ENCODE results near the gene CPHXL2.

The CPHXL2 gene

GRCh38 chr16:75635036-75635435 is 41.8 kb downstream of the CPHXL2 start:
- no peaks in the 10 kb centered on the region for H3K9me3 ChIP-seq (ENCODE audit: insufficient read depth, low read depth, low read length)
- H3K36me3 ChIP-seq (ENCODE audit: insufficient read depth, low read depth, low read length), result peaks cover 96% of the 10 kb centered on the region
- no peaks in the 10 kb centered on the region for H3K27me3 ChIP-seq (ENCODE audit: insufficient read depth, low read length)
- H3K4me1 ChIP-seq (ENCODE audit: insufficient read depth, low read length), result no peaks in the 10 kb centered on the region
- no peak overlapping the region for H3K4me3 ChIP-seq (ENCODE audit: low read length)
- H3K27ac ChIP-seq (ENCODE audit: low read length), result no peak overlapping the region
- no peak overlapping the region for H3K9ac ChIP-seq (ENCODE audit: low read depth, low read length)

GRCh38 chr16:75632857-75633256 is 44.0 kb downstream of the CPHXL2 start:
- no peaks in the 10 kb centered on the region for H3K4me1 ChIP-seq (ENCODE audit: insufficient read depth, low read length)
- no peak overlapping the region for H3K27ac ChIP-seq (ENCODE audit: low read length)
- H3K27me3 ChIP-seq (ENCODE audit: insufficient read depth, low read length), result no peaks in the 10 kb centered on the region
- H3K4me3 ChIP-seq (ENCODE audit: low read length), result no peak overlapping the region
- H3K9me3 ChIP-seq (ENCODE audit: insufficient read depth, low read depth, low read length), result no peaks in the 10 kb centered on the region
- H3K36me3 ChIP-seq (ENCODE audit: insufficient read depth, low read depth, low read length), result peaks cover 98% of the 10 kb centered on the region
- H3K9ac ChIP-seq (ENCODE audit: low read depth, low read length), result no peak overlapping the region

GRCh38 chr16:75630052-75630451 is 46.8 kb downstream of the CPHXL2 start:
- no peak overlapping the region for H3K27ac ChIP-seq (ENCODE audit: low read length)
- no peaks in the 10 kb centered on the region for H3K9me3 ChIP-seq (ENCODE audit: insufficient read depth, low read depth, low read length)
- H3K4me1 ChIP-seq (ENCODE audit: insufficient read depth, low read length), result no peaks in the 10 kb centered on the region
- peaks cover 95% of the 10 kb centered on the region for H3K36me3 ChIP-seq (ENCODE audit: insufficient read depth, low read depth, low read length)
- no peak overlapping the region for H3K4me3 ChIP-seq (ENCODE audit: low read length)
- no peak overlapping the region for H3K9ac ChIP-seq (ENCODE audit: low read depth, low read length)
- no peaks in the 10 kb centered on the region for H3K27me3 ChIP-seq (ENCODE audit: insufficient read depth, low read length)

- no peaks in the 10 kb centered on the region for H3K27me3 ChIP-seq (ENCODE audit: insufficient read depth, low read length)
- no peaks in the 10 kb centered on the region for H3K9me3 ChIP-seq (ENCODE audit: insufficient read depth, low read depth, low read length)
- no peak overlapping the region for H3K27ac ChIP-seq (ENCODE audit: low read length)
- no peak overlapping the region for H3K4me3 ChIP-seq (ENCODE audit: low read length)
- H3K36me3 ChIP-seq (ENCODE audit: insufficient read depth, low read depth, low read length), result peaks cover 86% of the 10 kb centered on the region
- H3K9ac ChIP-seq (ENCODE audit: low read depth, low read length), result no peak overlapping the region
- H3K4me1 ChIP-seq (ENCODE audit: insufficient read depth, low read length), result no peaks in the 10 kb centered on the region
Observed at GRCh38 chr16:75629132-75629531, 47.7 kb downstream of the CPHXL2 start.

GRCh38 chr16:75628351-75628750 is 48.5 kb downstream of the CPHXL2 start:
- H3K27me3 ChIP-seq (ENCODE audit: insufficient read depth, low read length), result no peaks in the 10 kb centered on the region
- no peak overlapping the region for H3K27ac ChIP-seq (ENCODE audit: low read length)

GRCh38 chr16:75627851-75628250 is 49.0 kb downstream of the CPHXL2 start:
- Histone ChIP-seq H3K4me3 (ENCODE audit: low read length) (no peak overlapping the region), H3K9me3 (ENCODE audit: insufficient read depth, low read depth, low read length) (no peaks in the 10 kb centered on the region), H3K36me3 (ENCODE audit: insufficient read depth, low read depth, low read length) (peaks cover 73% of the 10 kb centered on the region), H3K27me3 (ENCODE audit: insufficient read depth, low read length) (no peaks in the 10 kb centered on the region), H3K27ac (ENCODE audit: low read length) (no peak overlapping the region), H3K4me1 (ENCODE audit: insufficient read depth, low read length) (no peaks in the 10 kb centered on the region), H3K9ac (ENCODE audit: low read depth, low read length) (no peak overlapping the region)

More at GRCh38 chr16:75628351-75628750, 48.5 kb downstream of the CPHXL2 start:
- no peaks in the 10 kb centered on the region for H3K9me3 ChIP-seq (ENCODE audit: insufficient read depth, low read depth, low read length)
- H3K36me3 ChIP-seq (ENCODE audit: insufficient read depth, low read depth, low read length), result peaks cover 78% of the 10 kb centered on the region
- H3K4me1 ChIP-seq (ENCODE audit: insufficient read depth, low read length), result no peaks in the 10 kb centered on the region
- no peak overlapping the region for H3K9ac ChIP-seq (ENCODE audit: low read depth, low read length)
- no peak overlapping the region for H3K4me3 ChIP-seq (ENCODE audit: low read length)

- H3K9me3 ChIP-seq (ENCODE audit: insufficient read depth, low read depth, low read length), result no peaks in the 10 kb centered on the region
- H3K4me3 ChIP-seq (ENCODE audit: low read length), result no peak overlapping the region
- peaks cover 65% of the 10 kb centered on the region for H3K36me3 ChIP-seq (ENCODE audit: insufficient read depth, low read depth, low read length)
- H3K4me1 ChIP-seq (ENCODE audit: insufficient read depth, low read length), result no peaks in the 10 kb centered on the region
- H3K27me3 ChIP-seq (ENCODE audit: insufficient read depth, low read length), result no peaks in the 10 kb centered on the region
- H3K9ac ChIP-seq (ENCODE audit: low read depth, low read length), result no peak overlapping the region
- no peak overlapping the region for H3K27ac ChIP-seq (ENCODE audit: low read length)
Observed at GRCh38 chr16:75626806-75627205, 50.0 kb downstream of the CPHXL2 start.

- H3K4me3 ChIP-seq (ENCODE audit: low read length), result no peak overlapping the region
- H3K27me3 ChIP-seq (ENCODE audit: insufficient read depth, low read length), result no peaks in the 10 kb centered on the region
- H3K27ac ChIP-seq (ENCODE audit: low read length), result no peak overlapping the region
- H3K36me3 ChIP-seq (ENCODE audit: insufficient read depth, low read depth, low read length), result peaks cover 54% of the 10 kb centered on the region
- no peaks in the 10 kb centered on the region for H3K4me1 ChIP-seq (ENCODE audit: insufficient read depth, low read length)
- H3K9ac ChIP-seq (ENCODE audit: low read depth, low read length), result no peak overlapping the region
- H3K9me3 ChIP-seq (ENCODE audit: insufficient read depth, low read depth, low read length), result no peaks in the 10 kb centered on the region
Observed at GRCh38 chr16:75624921-75625334, 51.9 kb downstream of the CPHXL2 start.

- no peaks in the 10 kb centered on the region for H3K27me3 ChIP-seq (ENCODE audit: insufficient read depth, low read length)
- peak within 1 kb of the TSS; percentile 98 for H3K9ac ChIP-seq (ENCODE audit: low read depth, low read length)
- H3K4me3 ChIP-seq (ENCODE audit: low read length), result peak within 1 kb of the TSS; percentile 87
- peak within 1 kb of the TSS; percentile 82 for H3K27ac ChIP-seq (ENCODE audit: low read length)
- H3K4me1 ChIP-seq (ENCODE audit: insufficient read depth, low read length), result no peaks in the 10 kb centered on the region
- no peaks in the 10 kb centered on the region for H3K9me3 ChIP-seq (ENCODE audit: insufficient read depth, low read depth, low read length)
- peaks cover 54% of the 10 kb centered on the region for H3K36me3 ChIP-seq (ENCODE audit: insufficient read depth, low read depth, low read length)
Observed at GRCh38 chr16:75622761-75623605, 53.8 kb downstream of the CPHXL2 start, which contains the start of gene ADAT1. ADAT1 (minus strand) TSS chr16:75623281; CDS start chr16:75620799, 2,482 bp downstream.

- peaks cover 54% of the 10 kb centered on the region for H3K36me3 ChIP-seq (ENCODE audit: insufficient read depth, low read depth, low read length)
- H3K27me3 ChIP-seq (ENCODE audit: insufficient read depth, low read length), result no peaks in the 10 kb centered on the region
- no peaks in the 10 kb centered on the region for H3K9me3 ChIP-seq (ENCODE audit: insufficient read depth, low read depth, low read length)
- no peak overlapping the region for H3K27ac ChIP-seq (ENCODE audit: low read length)
- H3K4me1 ChIP-seq (ENCODE audit: insufficient read depth, low read length), result no peaks in the 10 kb centered on the region
- peak overlapping the region; percentile 45; the same call in 1 of the 2 replicates for H3K4me3 ChIP-seq (ENCODE audit: low read length)
- H3K9ac ChIP-seq (ENCODE audit: low read depth, low read length), result no peak overlapping the region
Observed at GRCh38 chr16:75621170-75621477, 55.7 kb downstream of the CPHXL2 start.

GRCh38 chr16:75620326-75621169 is 56.3 kb downstream of the CPHXL2 start:
- no peaks in the 10 kb centered on the region for H3K27me3 ChIP-seq (ENCODE audit: insufficient read depth, low read length)
- H3K4me3 ChIP-seq (ENCODE audit: low read length), result no peak overlapping the region
- H3K27ac ChIP-seq (ENCODE audit: low read length), result no peak overlapping the region
- no peak overlapping the region for H3K9ac ChIP-seq (ENCODE audit: low read depth, low read length)
- H3K4me1 ChIP-seq (ENCODE audit: insufficient read depth, low read length), result no peaks in the 10 kb centered on the region
- no peaks in the 10 kb centered on the region for H3K9me3 ChIP-seq (ENCODE audit: insufficient read depth, low read depth, low read length)
- H3K36me3 ChIP-seq (ENCODE audit: insufficient read depth, low read depth, low read length), result peaks cover 54% of the 10 kb centered on the region

GRCh38 chr16:75618780-75619179 is 58.0 kb downstream of the CPHXL2 start:
- Histone ChIP-seq H3K27me3 (ENCODE audit: insufficient read depth, low read length) (no peaks in the 10 kb centered on the region), H3K9me3 (ENCODE audit: insufficient read depth, low read depth, low read length) (no peaks in the 10 kb centered on the region), H3K36me3 (ENCODE audit: insufficient read depth, low read depth, low read length) (peaks cover 68% of the 10 kb centered on the region), H3K9ac (ENCODE audit: low read depth, low read length) (no peak overlapping the region), H3K4me3 (ENCODE audit: low read length) (no peak overlapping the region), H3K27ac (ENCODE audit: low read length) (no peak overlapping the region), H3K4me1 (ENCODE audit: insufficient read depth, low read length) (no peaks in the 10 kb centered on the region)
